ENCODE data around the gene PTPRN2. TPM values are rescaled to one million over a fixed set of nuclear protein-coding genes. Genes with fewer than 3 reads are reported as not detected.

Gene PTPRN2
- polyA plus RNA-seq, 1 of the 3 experiments (the other 2 are of a cell fraction), result 4.0 TPM

DNA sequence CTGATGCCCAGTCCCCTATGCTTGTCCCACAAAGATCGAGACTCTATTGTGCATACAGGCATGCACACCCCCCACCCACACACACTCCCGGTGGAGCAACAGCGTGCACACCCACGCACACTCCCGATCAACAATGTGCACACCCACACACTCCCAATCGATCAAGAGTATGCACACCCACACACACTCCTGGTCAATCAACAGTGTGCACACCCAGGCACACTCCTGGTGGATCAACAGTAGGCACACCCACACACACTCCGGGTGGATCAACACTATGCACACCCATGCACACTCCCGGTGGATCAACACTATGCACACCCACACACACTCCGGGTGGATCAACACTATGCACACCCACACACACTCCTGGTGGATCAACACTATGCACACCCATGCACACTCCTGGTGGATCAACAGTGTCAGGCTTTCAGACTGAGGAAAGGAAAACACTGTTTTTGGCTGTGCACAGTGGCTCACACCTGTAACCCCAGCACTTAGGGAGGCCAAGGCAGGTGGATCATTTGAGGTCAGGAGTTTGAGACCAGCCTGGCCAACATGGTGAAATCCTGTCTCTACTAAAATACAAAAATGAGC, 118.8 kb downstream of the PTPRN2 start:
- H3K27me3 ChIP-seq (ENCODE audit: insufficient read depth), result no peaks in the 10 kb centered on the region
- H3K4me2 ChIP-seq, result no peak overlapping the region
- ChIA-PET CTCF (no interaction called here), POLR2A (no interaction called here)
- no peak for TF ChIP-seq GATA2 (CRISPR knock-in tag; IDR thresholded peaks at IDR 0.05)
- TF ChIP-seq RCOR1 (IDR thresholded peaks at IDR 0.05; ENCODE audit: low read length), result no peak
- TF ChIP-seq, protein P1, sequence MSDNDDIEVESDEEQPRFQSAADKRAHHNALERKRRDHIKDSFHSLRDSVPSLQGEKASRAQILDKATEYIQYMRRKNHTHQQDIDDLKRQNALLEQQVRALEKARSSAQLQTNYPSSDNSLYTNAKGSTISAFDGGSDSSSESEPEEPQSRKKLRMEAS (IDR thresholded peaks at IDR 0.05; ENCODE audit: low read depth), result no peak
- no peak for TF ChIP-seq YY1 (IDR thresholded peaks at IDR 0.05; ENCODE audit: low read depth)
- no peak for TF ChIP-seq SIN3A (IDR thresholded peaks at IDR 0.05; ENCODE audit: borderline replicate concordance, low read depth, low read length)
- H3K4me1 ChIP-seq (ENCODE audit: control insufficient read depth in 1 of 2, insufficient read depth in 2 of 2, low read depth in 1 of 2, low read length in 1 of 2), result peaks cover 0 to 9% of the 10 kb centered on the region in 2 experiments; a peak in 1 of 4 replicates
- H3K79me2 ChIP-seq (ENCODE audit: insufficient read depth), result no peaks in the 10 kb centered on the region
- H3K9ac ChIP-seq, result no peak overlapping the region
- H2AFZ ChIP-seq (ENCODE audit: low read depth), result no peak overlapping the region
- no peak overlapping the region for H3K27ac ChIP-seq (ENCODE audit: low read depth in 2 of 2, low read length in 1 of 2)
- H3K9me3 ChIP-seq, result peaks cover 6% of the 10 kb centered on the region
- H4K20me1 ChIP-seq (ENCODE audit: insufficient read depth), result no peaks in the 10 kb centered on the region
- WGBS (ENCODE audit: low lambda C conversion rate), result 53% methylated on average over 9 of the region's 9 CpGs
- no peak for DNase-seq
- no peaks in the 10 kb centered on the region for H3K36me3 ChIP-seq (replicated peaks in 1 of 2; ENCODE audit: control insufficient read depth in 1 of 2, insufficient read depth in 2 of 2, low read length in 1 of 2)
- H3K4me3 ChIP-seq (ENCODE audit: low read depth in 2 of 2, low read length in 1 of 2), result no peak overlapping the region
- no peaks in the 10 kb centered on the region for H3K9me2 ChIP-seq
- no peaks in the 10 kb centered on the region for H3F3A ChIP-seq (replicated peaks; ENCODE audit: insufficient read depth)

DNA sequence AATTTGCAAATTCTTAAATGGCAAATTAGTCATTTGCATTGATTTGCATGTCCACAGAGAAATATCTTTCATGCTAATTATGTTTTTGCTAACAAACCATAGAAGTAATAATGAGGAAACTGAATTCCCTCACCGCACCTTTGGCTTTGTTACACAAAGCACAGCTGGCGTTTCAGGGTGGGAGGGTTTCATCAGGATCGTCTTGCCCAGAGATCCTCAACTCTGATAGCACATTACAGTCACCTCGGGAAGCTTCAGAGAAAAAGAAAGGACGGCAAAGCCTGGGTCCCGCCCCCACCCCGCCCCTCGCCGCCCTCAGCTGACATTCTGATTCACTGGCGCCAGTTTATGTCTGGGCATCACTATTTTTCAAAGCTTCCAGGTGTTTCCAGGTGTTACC, 119.4 kb downstream of the PTPRN2 start:
- Histone ChIP-seq H3K4me3 (ENCODE audit: low read depth in 2 of 2, low read length in 1 of 2) (no peak overlapping the region), H3K9me2 (no peaks in the 10 kb centered on the region), H3K79me2 (ENCODE audit: insufficient read depth) (no peaks in the 10 kb centered on the region), H3K27ac (ENCODE audit: low read depth in 2 of 2, low read length in 1 of 2) (no peak overlapping the region), H3K9ac (no peak overlapping the region), H3K36me3 (replicated peaks in 1 of 2; ENCODE audit: control insufficient read depth in 1 of 2, insufficient read depth in 2 of 2, low read length in 1 of 2) (no peaks in the 10 kb centered on the region), H3K27me3 (ENCODE audit: insufficient read depth) (no peaks in the 10 kb centered on the region), H4K20me1 (ENCODE audit: insufficient read depth) (no peaks in the 10 kb centered on the region), H3F3A (replicated peaks; ENCODE audit: insufficient read depth) (no peaks in the 10 kb centered on the region), H3K4me2 (no peak overlapping the region), H3K4me1 (ENCODE audit: control insufficient read depth in 1 of 2, insufficient read depth in 2 of 2, low read depth in 1 of 2, low read length in 1 of 2) (peaks cover 0 to 6% of the 10 kb centered on the region in 2 experiments; a peak in 1 of 4 replicates), H2AFZ (ENCODE audit: low read depth) (no peak overlapping the region), H3K9me3 (peaks cover 6% of the 10 kb centered on the region; the same call in 1 of the 2 replicates)
- no peak for DNase-seq
- CTCF ChIA-PET, result interaction anchor here (0.7 kb wide), 1 partner anchor 31 kb away, joined by 3 read pairs; no protein-coding TSS in a partner anchor
- TF ChIP-seq GABPA (IDR thresholded peaks at IDR 0.05; ENCODE audit: low read depth) (no peak), EZH2phosphoT487 (IDR thresholded peaks at IDR 0.05; ENCODE audit: borderline replicate concordance, low read depth) (no peak), FOXM1 (IDR thresholded peaks at IDR 0.05; ENCODE audit: low read depth) (no peak), SMC3 (IDR thresholded peaks at IDR 0.05; ENCODE audit: low read depth, low read length) (no peak), EP300 (IDR thresholded peaks at IDR 0.05; ENCODE audit: borderline replicate concordance in 1 of 2, low read depth in 1 of 2, low read length in 1 of 2) (no peak), RCOR1 (IDR thresholded peaks at IDR 0.05; ENCODE audit: low read length) (no peak)
- TF ChIP-seq, protein P2, sequence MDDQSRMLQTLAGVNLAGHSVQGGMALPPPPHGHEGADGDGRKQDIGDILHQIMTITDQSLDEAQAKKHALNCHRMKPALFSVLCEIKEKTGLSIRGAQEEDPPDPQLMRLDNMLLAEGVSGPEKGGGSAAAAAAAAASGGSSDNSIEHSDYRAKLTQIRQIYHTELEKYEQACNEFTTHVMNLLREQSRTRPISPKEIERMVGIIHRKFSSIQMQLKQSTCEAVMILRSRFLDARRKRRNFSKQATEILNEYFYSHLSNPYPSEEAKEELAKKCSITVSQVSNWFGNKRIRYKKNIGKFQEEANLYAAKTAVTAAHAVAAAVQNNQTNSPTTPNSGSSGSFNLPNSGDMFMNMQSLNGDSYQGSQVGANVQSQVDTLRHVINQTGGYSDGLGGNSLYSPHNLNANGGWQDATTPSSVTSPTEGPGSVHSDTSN (IDR thresholded peaks at IDR 0.05), result no peak
- POLR2A ChIA-PET, result no interaction called here
- WGBS (ENCODE audit: low lambda C conversion rate), result 40% methylated on average over 10 of the region's 10 CpGs
